SK-N-SH (cell line): ENCODE results near the gene COL4A4.

Source experiments
- EP300 ChIP-seq, 2 experiments: IDR thresholded peaks; 2 replicates each; pipeline versions ENCODE4 v1.4.0 to v1.6.1; 2012; ENCODE audit warnings: borderline replicate concordance in 1 of 2, low read depth in 1 of 2, low read length in 1 of 2
- EZH2phosphoT487 ChIP-seq: fragments of 200-600 bp; sonication (generic); IDR thresholded peaks from 2 replicates; pipeline ENCODE4 v1.6.1; 2017; ENCODE audit warnings: low read depth, mixed run types, mild to moderate bottlenecking, antibody characterized with exemption, moderate library complexity, borderline replicate concordance
- GABPA ChIP-seq: IDR thresholded peaks from 2 replicates; pipeline ENCODE4 v1.4.0; 2012; ENCODE audit warnings: low read depth, mild to moderate bottlenecking
- IRF3 ChIP-seq: fragments of 150-350 bp; IDR thresholded peaks from 2 replicates; pipeline ENCODE4 v1.6.1; 2016; ENCODE audit warnings: mild to moderate bottlenecking, low read depth, low read length
- JUND ChIP-seq: IDR thresholded peaks from 2 replicates; pipeline ENCODE4 v1.4.0; 2012
- POLR2AphosphoS5 ChIP-seq: IDR thresholded peaks from 2 replicates; pipeline ENCODE4 v1.6.1; 2012; ENCODE audit warnings: low read depth, low read length
- RXRA ChIP-seq: IDR thresholded peaks from 2 replicates; pipeline ENCODE4 v1.4.0; 2012; ENCODE audit warnings: low read depth, mild to moderate bottlenecking, borderline replicate concordance
- USF1 ChIP-seq: IDR thresholded peaks from 2 replicates; pipeline ENCODE4 v1.4.0; 2012; ENCODE audit warnings: low read depth, borderline replicate concordance
- YY1 ChIP-seq: IDR thresholded peaks from 2 replicates; pipeline ENCODE4 v1.4.0; 2012; ENCODE audit warnings: low read depth, mild to moderate bottlenecking
- TF ChIP-seq, protein P1 (sequence below): fragments of 200-600 bp; sonication (generic); IDR thresholded peaks from 2 replicates; pipeline ENCODE4 v1.6.1; 2017; ENCODE audit warnings: antibody characterized with exemption, mild to moderate bottlenecking, moderate library complexity
- TF ChIP-seq, protein P2 (sequence below): IDR thresholded peaks from 2 replicates; pipeline ENCODE4 v1.4.0; 2012; ENCODE audit warnings: low read depth

- TF ChIP-seq, protein P1, sequence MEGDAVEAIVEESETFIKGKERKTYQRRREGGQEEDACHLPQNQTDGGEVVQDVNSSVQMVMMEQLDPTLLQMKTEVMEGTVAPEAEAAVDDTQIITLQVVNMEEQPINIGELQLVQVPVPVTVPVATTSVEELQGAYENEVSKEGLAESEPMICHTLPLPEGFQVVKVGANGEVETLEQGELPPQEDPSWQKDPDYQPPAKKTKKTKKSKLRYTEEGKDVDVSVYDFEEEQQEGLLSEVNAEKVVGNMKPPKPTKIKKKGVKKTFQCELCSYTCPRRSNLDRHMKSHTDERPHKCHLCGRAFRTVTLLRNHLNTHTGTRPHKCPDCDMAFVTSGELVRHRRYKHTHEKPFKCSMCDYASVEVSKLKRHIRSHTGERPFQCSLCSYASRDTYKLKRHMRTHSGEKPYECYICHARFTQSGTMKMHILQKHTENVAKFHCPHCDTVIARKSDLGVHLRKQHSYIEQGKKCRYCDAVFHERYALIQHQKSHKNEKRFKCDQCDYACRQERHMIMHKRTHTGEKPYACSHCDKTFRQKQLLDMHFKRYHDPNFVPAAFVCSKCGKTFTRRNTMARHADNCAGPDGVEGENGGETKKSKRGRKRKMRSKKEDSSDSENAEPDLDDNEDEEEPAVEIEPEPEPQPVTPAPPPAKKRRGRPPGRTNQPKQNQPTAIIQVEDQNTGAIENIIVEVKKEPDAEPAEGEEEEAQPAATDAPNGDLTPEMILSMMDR = no peak
- TF ChIP-seq EP300 (IDR thresholded peaks at IDR 0.05; ENCODE audit: borderline replicate concordance in 1 of 2, low read depth in 1 of 2, low read length in 1 of 2) (no peak), RXRA (no peak), EZH2phosphoT487 (no peak), POLR2AphosphoS5 (no peak), YY1 (no peak), USF1 (no peak), IRF3 (no peak), GABPA (no peak), JUND (no peak)
- TF ChIP-seq, protein P2, sequence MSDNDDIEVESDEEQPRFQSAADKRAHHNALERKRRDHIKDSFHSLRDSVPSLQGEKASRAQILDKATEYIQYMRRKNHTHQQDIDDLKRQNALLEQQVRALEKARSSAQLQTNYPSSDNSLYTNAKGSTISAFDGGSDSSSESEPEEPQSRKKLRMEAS = no peak
These were observed 127.5 kb downstream of the COL4A4 start for GRCh38 chr2:227036527-227036926.
